ENCODE results near the gene SNORC. TPM values are rescaled to one million over a fixed set of nuclear protein-coding genes. Genes with fewer than 3 reads are reported as not detected.

SNORC gene
- total and polyA plus RNA-seq, 2 donors (not counting 1 experiment from before 2014, with no cell fraction given): 0.91 to 0.94 TPM

DNA sequence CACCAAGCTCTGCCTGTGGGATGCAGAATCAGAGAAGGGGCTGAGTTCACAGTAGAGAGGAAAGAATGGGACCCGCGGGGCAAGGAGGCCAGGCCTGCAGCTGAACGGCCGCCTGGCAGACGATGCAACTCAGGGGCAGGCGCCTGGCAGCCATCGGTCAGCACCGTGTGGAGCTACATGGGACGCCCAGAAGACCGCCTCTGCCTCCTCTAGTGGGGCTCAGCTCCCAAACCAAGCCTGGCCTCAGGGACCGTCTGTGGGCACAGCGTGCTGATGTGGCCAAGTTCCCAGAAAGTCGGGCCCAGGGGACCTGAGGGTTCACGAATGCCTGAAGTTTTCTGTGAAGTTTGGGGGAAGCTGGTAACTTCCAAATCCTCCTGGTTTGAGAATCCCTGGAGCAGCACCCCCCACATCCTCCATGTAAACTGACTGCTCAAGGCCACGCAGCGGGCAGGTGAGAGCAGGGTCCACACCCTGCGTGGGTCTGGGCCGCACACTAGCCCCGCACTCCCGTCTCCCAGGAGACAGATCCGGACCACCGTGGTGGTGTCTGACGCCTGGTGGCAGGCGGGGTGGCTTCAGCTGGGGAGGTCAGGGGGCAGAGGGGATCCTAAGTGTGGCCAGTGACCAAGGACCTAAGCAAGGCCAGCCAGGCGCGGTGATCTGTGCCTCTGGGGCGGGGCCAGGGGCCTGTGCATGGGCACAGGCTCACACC, 14.6 kb downstream of the SNORC start:
- no peak overlapping the region for H3K27ac ChIP-seq (ENCODE audit: low read length in 2 of 2)
- intact Hi-C loops (cut with micrococcal nuclease): no loop called here
- no peaks in the 10 kb centered on the region for H3K9me3 ChIP-seq (ENCODE audit: control extremely low read depth in 1 of 3, control insufficient read depth in 2 of 3, insufficient read depth in 1 of 3, low read length in 2 of 3)
- DNase-seq: no peak
- no peaks in the 10 kb centered on the region for H3K79me2 ChIP-seq (ENCODE audit: control insufficient read depth, insufficient read depth, low read length)
- no peaks in the 10 kb centered on the region for H3K36me3 ChIP-seq (replicated peaks in 1 of 2; ENCODE audit: control extremely low read depth in 1 of 2, control insufficient read depth in 1 of 2, extremely low read depth in 1 of 2, insufficient read depth in 2 of 2, low read length in 1 of 2)
- H3K27ac Mint-ChIP-seq: no peak overlapping the region
- no peak overlapping the region for H2AFZ ChIP-seq (ENCODE audit: insufficient read depth, low read depth, low read length, poor library complexity, severe bottlenecking)
- H4K20me1 ChIP-seq (ENCODE audit: control insufficient read depth, insufficient read depth, low read length, poor library complexity, severe bottlenecking): no peaks in the 10 kb centered on the region
- H3K27me3 Mint-ChIP-seq: peaks cover 5% of the 10 kb centered on the region
- H3K4me1 Mint-ChIP-seq: no peaks in the 10 kb centered on the region
- CTCF ChIA-PET: interaction anchor here (0.7 to 1.1 kb wide), 2 partner anchors 144 to 957 kb away, joined by 3 read pairs; no protein-coding TSS in a partner anchor
- no peak overlapping the region for H3K4me2 ChIP-seq (replicated peaks; ENCODE audit: low read depth, low read length, poor library complexity, severe bottlenecking)
- WGBS (ENCODE audit: insufficient coverage): 95% methylated on average over 26 of the region's 27 CpGs
- ATAC-seq (ENCODE audit: low read depth): no peak
- no peaks in the 10 kb centered on the region for H3K4me1 ChIP-seq (ENCODE audit: control insufficient read depth in 2 of 2, insufficient read depth in 2 of 2, low read length in 2 of 2)
- no peaks in the 10 kb centered on the region for H3K9me3 Mint-ChIP-seq (ENCODE audit: insufficient read depth)
- no peak overlapping the region for H3K4me3 ChIP-seq (ENCODE audit: control extremely low read depth in 1 of 5, extremely low read depth in 1 of 5, insufficient read depth in 1 of 5, low read depth in 2 of 5, low read length in 4 of 5)
- H3K27me3 ChIP-seq (replicated peaks in 1 of 4; ENCODE audit: control extremely low read depth in 1 of 4, control insufficient read depth in 3 of 4, insufficient read depth in 4 of 4, low read length in 3 of 4): no peaks in the 10 kb centered on the region
- no peak overlapping the region for H3K9ac ChIP-seq (ENCODE audit: low read length)
- POLR2A ChIA-PET: no interaction called here
- no peak for TF ChIP-seq EZH2 (IDR thresholded peaks at IDR 0.05; ENCODE audit: borderline replicate concordance, insufficient read depth, low read depth, low read length, poor library complexity, severe bottlenecking)
- TF ChIP-seq, protein P1, sequence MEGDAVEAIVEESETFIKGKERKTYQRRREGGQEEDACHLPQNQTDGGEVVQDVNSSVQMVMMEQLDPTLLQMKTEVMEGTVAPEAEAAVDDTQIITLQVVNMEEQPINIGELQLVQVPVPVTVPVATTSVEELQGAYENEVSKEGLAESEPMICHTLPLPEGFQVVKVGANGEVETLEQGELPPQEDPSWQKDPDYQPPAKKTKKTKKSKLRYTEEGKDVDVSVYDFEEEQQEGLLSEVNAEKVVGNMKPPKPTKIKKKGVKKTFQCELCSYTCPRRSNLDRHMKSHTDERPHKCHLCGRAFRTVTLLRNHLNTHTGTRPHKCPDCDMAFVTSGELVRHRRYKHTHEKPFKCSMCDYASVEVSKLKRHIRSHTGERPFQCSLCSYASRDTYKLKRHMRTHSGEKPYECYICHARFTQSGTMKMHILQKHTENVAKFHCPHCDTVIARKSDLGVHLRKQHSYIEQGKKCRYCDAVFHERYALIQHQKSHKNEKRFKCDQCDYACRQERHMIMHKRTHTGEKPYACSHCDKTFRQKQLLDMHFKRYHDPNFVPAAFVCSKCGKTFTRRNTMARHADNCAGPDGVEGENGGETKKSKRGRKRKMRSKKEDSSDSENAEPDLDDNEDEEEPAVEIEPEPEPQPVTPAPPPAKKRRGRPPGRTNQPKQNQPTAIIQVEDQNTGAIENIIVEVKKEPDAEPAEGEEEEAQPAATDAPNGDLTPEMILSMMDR (IDR thresholded peaks at IDR 0.05): no peak
- H3K4me3 Mint-ChIP-seq: no peak overlapping the region

DNA sequence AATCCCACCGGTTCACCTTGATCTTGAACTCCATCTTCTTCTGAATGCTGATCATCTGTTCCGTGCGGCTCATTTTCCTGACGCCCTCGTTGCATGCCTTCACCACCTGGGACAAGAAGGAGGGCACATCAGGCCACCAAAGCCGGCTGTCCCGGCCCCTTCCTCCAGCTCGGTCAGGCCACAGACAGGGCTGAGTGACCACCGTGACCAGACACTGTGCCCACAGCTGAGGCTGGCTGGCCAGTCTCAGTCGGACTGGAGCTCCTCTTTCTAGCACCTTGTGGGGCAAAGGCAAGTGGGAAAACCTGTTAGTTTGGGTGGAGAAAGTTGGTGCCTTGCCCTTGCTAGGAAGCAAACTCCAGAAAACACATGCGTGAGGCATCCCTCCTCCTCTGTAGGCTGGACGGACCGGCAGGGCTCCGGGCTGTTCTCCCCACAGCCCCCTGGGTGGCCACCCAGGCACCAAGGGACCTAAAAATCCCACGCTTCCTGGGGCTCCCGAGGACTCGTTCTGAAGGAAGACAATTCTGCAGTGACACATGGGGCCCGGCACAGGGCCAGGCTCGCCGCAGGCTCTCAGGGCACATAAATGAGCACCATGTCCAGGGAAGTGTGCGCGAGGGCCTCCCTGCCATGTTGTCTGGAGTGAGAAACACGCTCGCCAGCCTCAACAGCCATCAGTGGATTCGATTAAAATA, 15.3 kb downstream of the SNORC start:
- no peaks in the 10 kb centered on the region for H4K20me1 ChIP-seq (ENCODE audit: control insufficient read depth, insufficient read depth, low read length, poor library complexity, severe bottlenecking)
- no peak overlapping the region for H3K9ac ChIP-seq (ENCODE audit: low read length)
- H3K79me2 ChIP-seq (ENCODE audit: control insufficient read depth, insufficient read depth, low read length): no peaks in the 10 kb centered on the region
- H3K27me3 ChIP-seq (replicated peaks in 1 of 4; ENCODE audit: control extremely low read depth in 1 of 4, control insufficient read depth in 3 of 4, insufficient read depth in 4 of 4, low read length in 3 of 4): peaks cover 0 to under 1% (median 0%) of the 10 kb centered on the region in 4 experiments
- WGBS (ENCODE audit: insufficient coverage): 92% methylated on average over 25 of the region's 25 CpGs
- Mint-ChIP-seq H3K9me3 (ENCODE audit: insufficient read depth) (no peaks in the 10 kb centered on the region), H3K4me1 (no peaks in the 10 kb centered on the region), H3K27ac (no peak overlapping the region), H3K4me3 (no peak overlapping the region), H3K27me3 (peaks cover 8% of the 10 kb centered on the region)
- no peak for ATAC-seq (ENCODE audit: low read depth)
- no peaks in the 10 kb centered on the region for H3K9me3 ChIP-seq (ENCODE audit: control extremely low read depth in 1 of 3, control insufficient read depth in 2 of 3, insufficient read depth in 1 of 3, low read length in 2 of 3)
- H3K4me1 ChIP-seq (ENCODE audit: control insufficient read depth in 2 of 2, insufficient read depth in 2 of 2, low read length in 2 of 2): no peaks in the 10 kb centered on the region
- no peaks in the 10 kb centered on the region for H3K36me3 ChIP-seq (replicated peaks in 1 of 2; ENCODE audit: control extremely low read depth in 1 of 2, control insufficient read depth in 1 of 2, extremely low read depth in 1 of 2, insufficient read depth in 2 of 2, low read length in 1 of 2)
- no peak for TF ChIP-seq EZH2 (IDR thresholded peaks at IDR 0.05; ENCODE audit: borderline replicate concordance, insufficient read depth, low read depth, low read length, poor library complexity, severe bottlenecking)
- TF ChIP-seq, protein P1 (IDR thresholded peaks at IDR 0.05): no peak
- H3K27ac ChIP-seq (ENCODE audit: low read length in 2 of 2): no peak overlapping the region
- no peak for DNase-seq
- ChIA-PET POLR2A (no interaction called here), CTCF (interaction anchor here (1.1 kb wide), 1 partner anchor 143 kb away, joined by 3 read pairs; no protein-coding TSS in a partner anchor)
- no peak overlapping the region for H3K4me2 ChIP-seq (replicated peaks; ENCODE audit: low read depth, low read length, poor library complexity, severe bottlenecking)
- intact Hi-C loops (cut with micrococcal nuclease): no loop called here
- H3K4me3 ChIP-seq (ENCODE audit: control extremely low read depth in 1 of 5, extremely low read depth in 1 of 5, insufficient read depth in 1 of 5, low read depth in 2 of 5, low read length in 4 of 5): no peak overlapping the region
- H2AFZ ChIP-seq (ENCODE audit: insufficient read depth, low read depth, low read length, poor library complexity, severe bottlenecking): no peak overlapping the region
